ENCODE results near the gene LENEP. TPM values are rescaled to one million over a fixed set of nuclear protein-coding genes. Genes with fewer than 3 reads are reported as not detected.
"Not testable (repeated sequence)": the region's sequence is repeated elsewhere in the genome, so short reads cannot be mapped to it uniquely, and the experiment has no call there.

Gene LENEP
- total RNA-seq, 1 experiment from 2014 or later: 0.50 TPM

- H3K27me3 ChIP-seq (replicated peaks; ENCODE audit: control insufficient read depth, insufficient read depth, low read length): no peaks in the 10 kb centered on the region
- BruUV-seq (replicated peaks): no TSS peak
- peak overlapping the region; percentile 52 for H3K4me3 ChIP-seq (ENCODE audit: low read depth, low read length)
- intact Hi-C loops (cut with micrococcal nuclease; ENCODE audit: unreplicated experiment): loop anchor here (1.0 to 5.0 kb wide), 4 partner anchors 8 to 87 kb away; partner anchors contain the start of genes EFNA4, FLAD1 and PMVK
- Mint-ChIP-seq H3K27ac (ENCODE audit: unreplicated experiment) (no peak overlapping the region), H3K36me3 (ENCODE audit: insufficient read depth, unreplicated experiment) (peaks cover 24% of the 10 kb centered on the region), H3K4me3 (ENCODE audit: unreplicated experiment) (no peak overlapping the region), H3K9me3 (ENCODE audit: unreplicated experiment) (no peaks in the 10 kb centered on the region), H3K4me1 (ENCODE audit: low read depth, unreplicated experiment) (peaks cover 19% of the 10 kb centered on the region), H3K27me3 (ENCODE audit: insufficient read depth, unreplicated experiment) (no peaks in the 10 kb centered on the region)
- no peaks in the 10 kb centered on the region for H3K9me3 ChIP-seq
- DNase-seq: peak; percentile 94 to 96
- ChIA-PET CTCF (interaction anchor here (1.6 to 2.3 kb wide), 3 partner anchors 14 to 87 kb away, joined by 4 to 15 read pairs (median 8); partner anchors contain the start of gene PYGO2), POLR2A (interaction anchor here (0.7 to 1.8 kb wide), 5 partner anchors 8 to 38 kb away, joined by 4 to 20 read pairs (median 9); partner anchors contain the start of genes FLAD1, LENEP, PMVK and PYGO2)
- H3K4me1 ChIP-seq: peaks cover 27% of the 10 kb centered on the region
- peaks cover 2% of the 10 kb centered on the region; the same call in 1 of the 2 replicates for H3K36me3 ChIP-seq (ENCODE audit: control insufficient read depth, insufficient read depth, low read length)
- TF ChIP-seq CTCF (IDR thresholded peaks at IDR 0.05; ENCODE audit: insufficient read depth in 1 of 2, low read depth in 1 of 2, low read length in 1 of 2, severe bottlenecking in 1 of 2, unreplicated experiment in 1 of 2): no peak
Observed at GRCh38 chr1:154974808-154975408, 18.5 kb upstream of the LENEP start.

- DNase-seq: peak; percentile 62 to 63
- peaks cover 30% of the 10 kb centered on the region for H3K36me3 Mint-ChIP-seq (ENCODE audit: insufficient read depth, unreplicated experiment)
- ChIA-PET POLR2A (interaction anchor here (1.3 to 1.8 kb wide), 2 partner anchors 8 to 39 kb away, joined by 4 to 5 read pairs; partner anchors contain the start of genes FLAD1 and PMVK), CTCF (interaction anchor here (2.3 kb wide), 1 partner anchor 24 kb away, joined by 8 read pairs; no protein-coding TSS in a partner anchor)
- H3K9me3 Mint-ChIP-seq (ENCODE audit: unreplicated experiment): no peaks in the 10 kb centered on the region
- H3K4me1 Mint-ChIP-seq (ENCODE audit: low read depth, unreplicated experiment): peaks cover 18% of the 10 kb centered on the region
- Histone ChIP-seq H3K27me3 (replicated peaks; ENCODE audit: control insufficient read depth, insufficient read depth, low read length) (no peaks in the 10 kb centered on the region), H3K4me1 (peaks cover 22% of the 10 kb centered on the region), H3K36me3 (ENCODE audit: control insufficient read depth, insufficient read depth, low read length) (peaks cover 2% of the 10 kb centered on the region; the same call in 1 of the 2 replicates), H3K4me3 (ENCODE audit: low read depth, low read length) (peak overlapping the region; percentile 52), H3K9me3 (no peaks in the 10 kb centered on the region)
- H3K4me3 Mint-ChIP-seq (ENCODE audit: unreplicated experiment): no peak overlapping the region
- no peak for TF ChIP-seq CTCF (IDR thresholded peaks at IDR 0.05; ENCODE audit: insufficient read depth in 1 of 2, low read depth in 1 of 2, low read length in 1 of 2, severe bottlenecking in 1 of 2, unreplicated experiment in 1 of 2)
- BruUV-seq (replicated peaks): TSS peak; percentile 66
- H3K27me3 Mint-ChIP-seq (ENCODE audit: insufficient read depth, unreplicated experiment): no peaks in the 10 kb centered on the region
- H3K27ac Mint-ChIP-seq (ENCODE audit: unreplicated experiment): no peak overlapping the region
- intact Hi-C loops (cut with micrococcal nuclease; ENCODE audit: unreplicated experiment): no loop called here
Observed at GRCh38 chr1:154975409-154976059, 17.9 kb upstream of the LENEP start.

- H3K36me3 Mint-ChIP-seq (ENCODE audit: insufficient read depth, unreplicated experiment): peaks cover 40% of the 10 kb centered on the region
- H3K4me1 Mint-ChIP-seq (ENCODE audit: low read depth, unreplicated experiment); DNase-seq; H3K9me3 ChIP-seq; H3K36me3 ChIP-seq (ENCODE audit: control insufficient read depth, insufficient read depth, low read length); H3K27ac Mint-ChIP-seq (ENCODE audit: unreplicated experiment); intact Hi-C loops (cut with micrococcal nuclease; ENCODE audit: unreplicated experiment); H3K4me3 Mint-ChIP-seq (ENCODE audit: unreplicated experiment); POLR2A ChIA-PET; H3K4me1 ChIP-seq; CTCF ChIA-PET; H3K9me3 Mint-ChIP-seq (ENCODE audit: unreplicated experiment); H3K27me3 ChIP-seq (replicated peaks; ENCODE audit: control insufficient read depth, insufficient read depth, low read length); H3K4me3 ChIP-seq (ENCODE audit: low read depth, low read length); H3K27me3 Mint-ChIP-seq (ENCODE audit: insufficient read depth, unreplicated experiment); BruUV-seq (replicated peaks): not testable (repeated sequence)
Observed at GRCh38 chr1:154977762-154978161, 15.6 kb upstream of the LENEP start.

Data from Caco-2 (cell line).